ENCODE data around the gene SPEN.

Gene SPEN

GRCh38 chr1:15946571-15947381, 99.3 kb downstream of the SPEN start:
- no peak for DNase-seq (ENCODE audit: low read depth in 2 of 2)

DNA sequence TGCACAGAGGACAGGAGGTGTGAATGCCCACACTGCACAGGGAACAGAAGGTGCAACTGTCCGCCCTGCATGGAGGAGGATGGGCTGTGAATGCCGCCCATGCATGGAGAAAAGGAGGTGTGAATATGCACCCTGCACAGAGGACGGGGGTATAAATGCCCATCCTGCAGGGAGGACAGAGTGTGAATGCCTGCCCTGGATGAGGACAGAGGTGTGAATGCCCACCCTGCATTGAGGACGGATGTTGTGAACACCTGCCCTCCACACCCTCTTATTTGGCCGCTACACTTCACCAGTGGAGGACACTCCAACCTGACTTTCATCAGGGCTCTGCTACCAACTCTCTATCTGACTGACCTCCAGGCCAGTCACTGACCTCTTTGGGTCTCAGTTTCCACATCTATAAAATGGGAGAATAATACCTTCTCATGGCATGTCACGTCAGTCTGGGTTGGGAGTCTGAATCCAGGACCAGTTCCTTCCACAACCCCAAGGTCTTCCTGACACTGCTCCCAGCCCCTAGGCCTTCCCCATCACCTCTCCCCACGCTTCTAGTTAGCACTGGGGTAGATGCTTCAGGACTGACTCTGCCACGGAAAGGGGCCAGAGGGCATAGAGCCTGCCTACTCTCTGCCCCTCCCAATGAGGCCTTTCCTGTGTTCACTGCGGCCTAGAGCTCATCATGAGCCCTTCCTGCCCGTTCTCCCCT, 100.0 kb downstream of the SPEN start:
- DNase-seq (ENCODE audit: low read depth in 2 of 2) = no peak

- DNase-seq (ENCODE audit: low read depth in 2 of 2) = no peak
Observed at GRCh38 chr1:15948091-15948591, 100.6 kb downstream of the SPEN start.

GRCh38 chr1:15948595-15949452, 101.3 kb downstream of the SPEN start:
- DNase-seq (ENCODE audit: low read depth in 2 of 2) = peak in 1 of 2 donors; percentile 30

DNA sequence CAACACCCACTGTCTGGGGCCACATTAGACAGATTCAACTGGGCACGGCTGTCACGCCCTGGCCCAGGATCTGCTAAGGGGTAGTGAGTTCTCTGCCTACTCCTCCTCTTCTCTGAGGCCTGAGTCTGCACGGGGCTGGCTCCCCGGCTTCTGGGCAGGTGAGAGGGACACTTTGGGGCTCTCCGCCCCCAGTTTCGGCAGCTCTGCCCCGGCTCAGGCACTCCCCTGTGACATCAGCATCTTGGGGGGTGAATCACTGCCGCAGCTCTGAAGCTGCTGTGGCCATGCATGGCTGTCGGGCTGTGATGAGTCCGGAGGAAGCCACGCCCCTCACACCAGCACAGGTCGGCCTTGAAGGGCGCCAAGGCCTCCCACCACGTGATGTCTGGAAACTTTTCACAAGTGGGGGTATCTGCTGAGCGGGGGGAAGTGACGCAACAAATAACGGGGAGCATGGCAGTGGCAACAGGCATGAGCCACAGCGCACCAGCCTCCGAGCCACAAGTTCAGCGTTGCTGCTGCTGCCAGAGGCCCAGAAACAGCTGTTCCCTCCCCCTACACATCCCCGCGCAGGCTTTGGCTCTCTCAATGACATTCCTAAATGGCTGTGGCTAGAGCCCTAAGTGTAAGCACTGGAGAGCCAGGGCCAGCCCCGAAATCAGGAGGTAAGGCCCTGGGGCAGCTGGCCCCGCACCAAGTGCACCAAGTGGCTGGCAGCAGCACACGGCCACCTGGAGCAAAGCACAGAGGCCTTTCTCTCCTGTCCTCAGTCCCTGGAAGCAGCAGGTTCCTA, 102.1 kb downstream of the SPEN start:
- DNase-seq (ENCODE audit: low read depth in 2 of 2) = peak; percentile 88 to 90

- peak in 1 of 2 donors; percentile 50 for DNase-seq (ENCODE audit: low read depth in 2 of 2)
Observed at GRCh38 chr1:15950302-15950701, 102.8 kb downstream of the SPEN start.

DNA sequence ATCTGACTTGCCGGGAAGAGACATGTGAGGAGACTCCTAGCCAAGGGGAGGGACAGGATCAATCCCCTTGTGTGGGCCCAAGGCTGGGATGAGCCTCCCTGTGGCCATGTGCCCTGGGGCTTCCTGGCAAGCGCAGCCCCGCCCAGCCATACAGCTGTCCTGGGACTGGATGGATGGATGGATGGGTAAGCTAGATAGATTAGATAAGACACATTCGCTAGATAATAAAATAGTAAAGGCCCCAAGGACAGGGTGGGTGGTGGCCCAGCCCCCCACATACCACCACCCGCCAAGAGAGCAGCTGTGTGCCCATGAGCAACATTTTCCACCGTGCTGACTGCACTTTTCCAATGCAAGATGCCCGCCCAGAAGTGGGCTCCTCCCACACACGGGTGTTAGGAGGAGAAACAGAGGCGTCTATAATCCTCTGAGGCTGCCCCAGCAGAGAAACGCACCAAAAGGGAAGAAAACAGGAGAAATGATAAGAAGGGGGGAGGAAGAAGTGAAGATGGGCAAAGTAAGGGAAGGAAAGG, 103.3 kb downstream of the SPEN start:
- peak; percentile 67 to 88 for DNase-seq (ENCODE audit: low read depth in 2 of 2)

DNA sequence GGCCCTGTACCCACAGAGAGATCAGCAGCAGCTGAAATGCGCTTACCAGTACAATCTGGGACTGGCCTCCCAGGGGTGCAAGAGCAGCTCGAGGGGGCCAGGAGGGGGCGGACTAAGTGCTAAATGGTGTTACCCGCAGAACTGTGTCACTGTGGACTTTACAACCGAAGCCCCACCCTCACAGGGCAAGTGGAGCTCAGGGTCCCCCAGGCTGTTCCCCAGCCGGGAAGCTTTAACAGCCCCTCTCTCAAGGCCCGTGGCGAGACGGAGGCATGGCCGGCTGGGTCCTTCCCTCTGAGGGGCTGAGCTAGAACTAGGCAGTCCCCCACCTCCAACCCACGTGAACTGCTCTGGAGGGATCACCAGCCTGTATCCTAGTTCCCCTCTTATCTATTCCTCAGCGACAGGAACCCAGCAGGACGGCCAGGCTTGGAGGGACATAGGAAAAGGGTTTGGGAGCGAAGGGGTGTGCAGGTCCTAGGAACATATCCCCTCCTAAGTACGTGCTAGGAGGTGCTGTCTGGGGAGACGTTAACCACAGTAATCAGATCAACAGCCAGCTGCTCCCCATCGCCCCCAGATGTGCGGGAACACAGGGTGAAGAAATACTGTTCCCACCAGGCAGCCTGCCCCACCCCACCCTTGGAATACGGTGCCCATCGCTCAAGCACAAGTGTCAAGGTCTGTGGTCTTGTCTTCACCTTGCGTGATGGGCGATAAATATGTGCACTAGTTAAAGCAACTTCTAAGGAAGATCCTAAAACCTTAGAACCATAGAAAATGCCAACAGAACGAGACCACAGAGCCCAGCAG, 104.0 kb downstream of the SPEN start:
- peak; percentile 49 to 52 for DNase-seq (ENCODE audit: low read depth in 2 of 2)

DNA sequence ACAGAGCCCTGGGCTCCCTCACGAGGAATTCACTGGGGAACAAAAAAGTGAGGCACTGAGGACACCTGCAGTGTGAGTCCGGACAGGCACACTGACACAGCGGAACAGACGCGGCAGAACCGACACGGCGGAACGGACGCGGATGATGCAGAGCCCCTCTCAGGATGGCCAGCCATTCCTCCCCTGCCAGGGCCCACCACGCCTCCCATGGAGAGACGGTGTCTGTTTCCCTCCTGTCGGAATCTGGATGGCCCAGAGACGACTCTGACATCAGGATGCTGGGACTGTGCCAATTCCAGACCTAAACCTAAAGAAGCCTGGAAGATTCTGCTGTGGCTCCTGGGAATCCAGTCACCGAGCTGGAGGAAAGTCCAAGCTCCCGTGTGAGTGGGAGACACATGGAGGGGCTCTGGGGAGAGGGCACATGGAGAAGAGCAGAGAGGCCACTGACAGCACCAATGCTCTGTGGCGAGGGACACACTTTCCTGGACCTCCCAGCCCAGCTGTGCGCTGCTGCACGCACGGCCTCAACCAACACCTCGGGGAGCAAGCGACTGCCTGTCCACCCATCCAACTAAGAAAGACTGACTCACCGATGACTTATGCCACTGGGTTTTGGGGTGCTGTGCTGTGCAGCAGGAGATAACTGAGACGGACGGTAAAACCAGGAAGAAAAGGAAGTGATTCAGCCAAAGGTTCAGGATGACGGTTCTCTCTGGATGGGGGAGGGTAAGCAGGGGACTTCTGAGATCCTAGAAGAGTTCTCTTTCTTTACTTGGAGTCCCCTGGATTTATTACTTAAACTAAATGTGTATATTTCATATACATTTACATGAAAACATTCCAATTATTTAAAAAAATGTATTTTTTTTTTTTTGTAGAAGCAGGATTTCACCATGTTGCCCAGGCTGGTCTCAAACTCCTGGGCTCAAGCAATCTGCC, 105.1 kb downstream of the SPEN start:
- DNase-seq (ENCODE audit: low read depth in 2 of 2) = no peak

DNA sequence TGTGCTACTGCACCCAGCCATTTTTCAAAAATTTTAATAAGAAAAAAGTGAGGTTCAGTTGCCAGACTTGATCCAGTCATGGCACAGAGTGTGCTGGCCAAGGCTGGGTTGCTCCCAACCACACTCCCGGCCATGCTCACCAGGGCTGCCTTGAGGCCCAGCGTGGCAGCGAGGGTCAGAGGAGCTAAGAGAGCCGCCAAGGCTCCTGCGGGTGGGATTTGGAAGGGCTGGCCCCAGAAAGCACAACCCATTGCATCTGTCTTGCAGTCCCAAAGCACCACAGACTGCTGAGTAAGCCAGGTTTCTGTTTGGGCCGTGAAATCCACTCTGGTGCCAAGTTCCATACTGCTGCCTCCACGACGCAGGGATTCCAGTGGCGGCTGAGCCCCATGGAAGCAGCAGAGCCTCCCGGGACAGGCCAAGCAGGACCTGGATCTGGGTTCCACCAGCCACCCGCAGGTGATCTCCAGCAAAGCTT, 105.8 kb downstream of the SPEN start:
- DNase-seq (ENCODE audit: low read depth in 2 of 2) = no peak

DNA sequence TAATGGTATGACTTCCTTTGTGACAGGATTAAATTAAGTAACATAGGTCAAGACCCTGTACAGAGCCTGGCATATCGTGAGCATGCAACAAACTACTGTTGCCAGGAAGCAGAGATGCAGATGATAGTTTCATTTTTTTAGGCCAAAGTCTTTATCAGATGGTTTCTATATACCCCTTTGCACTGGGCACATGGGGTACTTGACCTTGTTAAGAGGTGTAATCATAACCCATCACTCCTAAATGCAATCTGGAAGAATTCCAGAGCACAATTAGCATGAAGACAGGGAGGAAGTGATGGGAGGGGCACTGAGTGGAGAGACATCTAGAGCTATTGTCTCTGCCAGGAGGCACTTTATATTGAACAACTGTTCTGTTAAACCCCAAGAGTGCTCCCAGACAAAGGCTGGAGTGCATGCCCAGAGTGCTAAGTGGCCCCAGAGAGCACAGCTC, 106.3 kb downstream of the SPEN start:
- no peak for DNase-seq (ENCODE audit: low read depth in 2 of 2)

DNA sequence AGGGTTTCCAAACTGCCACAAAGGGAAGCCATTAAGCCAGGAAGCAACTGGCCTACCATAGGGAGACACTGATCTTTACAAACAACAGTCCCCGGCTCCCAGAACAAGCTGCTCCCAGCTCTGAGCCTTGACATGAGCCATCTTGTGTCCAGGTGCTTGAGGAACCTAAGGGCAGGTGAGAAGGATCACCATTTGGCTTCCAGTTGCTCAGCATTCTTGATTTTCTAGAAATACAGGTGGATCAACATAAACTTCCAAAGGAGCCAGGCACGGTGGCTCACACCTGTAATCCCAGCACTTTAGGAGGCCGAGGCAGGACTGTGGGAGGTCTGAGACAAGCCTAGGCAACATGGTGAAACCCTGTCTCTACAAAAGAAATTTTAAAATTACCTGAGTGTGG, 106.8 kb downstream of the SPEN start:
- no peak for DNase-seq (ENCODE audit: low read depth in 2 of 2)

GRCh38 chr1:15955552-15955951, 108.0 kb downstream of the SPEN start:
- no peak for DNase-seq (ENCODE audit: low read depth in 2 of 2)

- no peak for DNase-seq (ENCODE audit: low read depth in 2 of 2)
Observed at GRCh38 chr1:15956150-15956549, 108.6 kb downstream of the SPEN start.

DNA sequence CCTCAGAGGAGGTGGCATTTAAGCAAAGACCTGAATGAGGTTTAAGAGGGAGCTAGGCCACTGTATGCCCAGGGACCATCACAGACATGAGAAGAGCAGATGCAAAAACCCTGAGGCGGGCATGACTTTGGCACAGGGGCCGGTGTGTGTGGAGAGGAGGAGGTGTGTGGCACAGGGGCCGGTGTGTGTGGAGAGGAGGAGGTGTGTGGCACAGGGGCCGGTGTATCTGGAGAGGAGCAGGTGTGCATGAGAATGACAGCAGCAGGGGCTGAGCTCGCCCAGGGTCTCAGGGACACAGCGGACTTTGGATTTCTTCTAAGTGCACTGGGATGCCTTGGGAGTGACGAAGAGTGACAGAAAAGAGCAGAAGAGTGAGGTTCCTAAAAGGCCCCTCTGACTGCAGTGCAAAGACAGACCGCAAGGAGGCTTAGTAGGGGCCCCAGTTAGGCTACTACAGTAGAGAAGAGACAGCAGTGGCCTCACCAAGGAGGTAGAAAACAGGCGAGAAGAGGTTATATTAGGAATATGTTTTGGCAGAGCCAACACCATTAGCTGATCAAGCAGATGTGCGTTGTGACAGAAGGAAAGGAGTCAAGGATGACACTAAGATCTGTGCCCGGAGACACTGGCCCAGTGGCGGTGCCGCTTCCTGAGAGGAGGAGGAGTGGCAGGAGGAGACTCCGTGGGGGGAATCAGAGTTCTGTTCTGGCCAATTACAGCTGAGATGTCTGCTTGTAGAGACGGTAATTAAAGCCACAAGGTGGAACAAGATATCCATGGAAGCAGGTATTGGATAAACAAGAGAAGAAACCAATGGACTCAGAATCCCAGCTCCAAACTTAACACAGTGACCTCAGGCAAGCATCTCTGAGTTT, 110.0 kb downstream of the SPEN start:
- DNase-seq (ENCODE audit: low read depth in 2 of 2) = no peak

DNA sequence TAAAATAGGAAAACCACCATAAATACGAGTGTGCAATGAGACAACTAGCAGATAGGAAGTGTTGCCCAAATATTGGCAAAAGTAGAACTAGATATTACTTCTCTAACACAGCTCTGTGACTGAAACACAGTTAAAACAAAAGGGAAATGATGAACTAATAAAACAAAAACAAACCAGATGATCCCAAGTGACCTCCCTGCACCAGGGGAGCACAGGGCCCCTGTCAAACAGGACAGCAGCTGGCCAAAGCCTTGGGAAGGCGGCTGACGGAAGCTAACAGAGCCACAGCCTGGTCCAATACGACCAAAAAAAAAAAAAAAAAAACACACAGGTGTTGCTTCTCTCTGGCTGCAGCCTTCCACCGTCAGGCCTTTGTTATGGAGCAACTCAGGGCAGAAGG, 110.6 kb downstream of the SPEN start:
- DNase-seq (ENCODE audit: low read depth in 2 of 2) = no peak

DNA sequence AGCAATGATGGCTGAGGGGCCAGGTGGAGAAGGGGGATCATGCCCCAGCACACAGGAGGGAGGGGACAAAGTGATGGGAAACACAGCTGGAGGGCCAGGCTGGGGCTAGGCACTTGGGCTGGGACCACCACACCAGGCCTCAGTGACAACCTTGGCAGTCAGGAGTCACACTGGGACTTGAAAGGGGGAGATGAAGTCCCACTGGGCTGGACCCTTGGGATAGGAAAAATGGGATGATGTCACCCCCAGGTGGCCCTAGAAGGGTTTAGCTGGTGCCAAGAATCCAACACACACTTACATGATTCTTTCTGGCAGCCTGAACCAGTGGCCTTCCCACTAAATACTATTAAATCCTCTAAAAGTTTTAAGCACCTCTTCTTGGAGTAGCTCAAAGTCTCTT, 111.3 kb downstream of the SPEN start:
- no peak for DNase-seq (ENCODE audit: low read depth in 2 of 2)

- DNase-seq (ENCODE audit: low read depth in 2 of 2) = no peak
Observed at GRCh38 chr1:15959424-15959823, 111.9 kb downstream of the SPEN start.

Measured in stimulated activated CD8-positive, alpha-beta memory T cell treated with anti-CD3 and anti-CD28 coated beads, Interleukin-15, amount 100 ng/mL, for 4 hours (primary cell).